ENCODE data around the gene S100A1. TPM values are rescaled to one million over a fixed set of nuclear protein-coding genes. Genes with fewer than 3 reads are reported as not detected.

S100A1 gene
- total RNA-seq, 1 experiment from 2014 or later = 1.3 TPM

DNA sequence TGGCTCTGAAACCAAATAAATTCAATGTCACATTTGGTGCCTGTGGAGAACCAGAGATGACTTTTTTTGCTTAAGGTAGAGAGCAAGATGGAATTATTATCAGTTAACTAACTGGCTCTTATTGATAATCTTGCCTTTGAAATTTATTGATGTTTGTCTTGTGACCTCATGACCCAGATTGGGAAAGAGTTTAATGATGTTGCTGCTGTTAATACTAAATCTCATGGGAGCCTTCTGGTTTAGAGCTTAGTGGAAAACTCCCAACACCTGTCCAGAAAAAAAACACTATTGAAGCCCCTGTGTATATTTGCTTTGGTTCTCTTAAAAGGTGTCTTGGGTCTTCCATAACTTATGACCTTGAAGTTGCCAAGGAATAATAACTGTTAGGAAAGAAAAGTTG lies 15.6 kb downstream of the S100A1 start:
- Mint-ChIP-seq H3K36me3 (peaks cover 66% of the 10 kb centered on the region), H3K4me3 (no peak overlapping the region)

GRCh38 chr1:153646672-153647345 lies 18.6 kb downstream of the S100A1 start:
- no peak overlapping the region for H3K4me3 Mint-ChIP-seq
- H3K4me1 Mint-ChIP-seq = peaks cover 8% of the 10 kb centered on the region
- ChIA-PET CTCF (interaction anchor here (0.8 to 2.2 kb wide), 6 partner anchors 13 to 293 kb away, joined by 3 to 7 read pairs (median 4); partner anchors contain the start of gene CHTOP), POLR2A (interaction anchor here (1.0 to 3.4 kb wide), 2 partner anchors 13 kb away, joined by 5 to 14 read pairs; partner anchors contain the start of gene CHTOP)
- DNase-seq (ENCODE audit: low spot score) (no peak), ATAC-seq (no peak)
- no peaks in the 10 kb centered on the region for H3K27me3 Mint-ChIP-seq (ENCODE audit: low read depth)
- peak overlapping the region; percentile 94 for H3K27ac Mint-ChIP-seq
- H3K9me3 Mint-ChIP-seq = no peaks in the 10 kb centered on the region
- peaks cover 42% of the 10 kb centered on the region for H3K36me3 Mint-ChIP-seq
- TF ChIP-seq MYBL2 (CRISPR knock-in tag; IDR thresholded peaks at IDR 0.05) (no peak), ESRRA (CRISPR knock-in tag; IDR thresholded peaks at IDR 0.05; ENCODE audit: borderline replicate concordance) (no peak), ATF6 (CRISPR knock-in tag; IDR thresholded peaks at IDR 0.05) (no peak), SOX15 (CRISPR knock-in tag; IDR thresholded peaks at IDR 0.05) (no peak), ETV6 (CRISPR knock-in tag; IDR thresholded peaks at IDR 0.05) (no peak), ZNF281 (CRISPR knock-in tag; IDR thresholded peaks at IDR 0.05) (no peak), HMGA2 (CRISPR knock-in tag; IDR thresholded peaks at IDR 0.05) (no peak), EMX1 (CRISPR knock-in tag; IDR thresholded peaks at IDR 0.05) (no peak)
- TF ChIP-seq, protein P1, sequence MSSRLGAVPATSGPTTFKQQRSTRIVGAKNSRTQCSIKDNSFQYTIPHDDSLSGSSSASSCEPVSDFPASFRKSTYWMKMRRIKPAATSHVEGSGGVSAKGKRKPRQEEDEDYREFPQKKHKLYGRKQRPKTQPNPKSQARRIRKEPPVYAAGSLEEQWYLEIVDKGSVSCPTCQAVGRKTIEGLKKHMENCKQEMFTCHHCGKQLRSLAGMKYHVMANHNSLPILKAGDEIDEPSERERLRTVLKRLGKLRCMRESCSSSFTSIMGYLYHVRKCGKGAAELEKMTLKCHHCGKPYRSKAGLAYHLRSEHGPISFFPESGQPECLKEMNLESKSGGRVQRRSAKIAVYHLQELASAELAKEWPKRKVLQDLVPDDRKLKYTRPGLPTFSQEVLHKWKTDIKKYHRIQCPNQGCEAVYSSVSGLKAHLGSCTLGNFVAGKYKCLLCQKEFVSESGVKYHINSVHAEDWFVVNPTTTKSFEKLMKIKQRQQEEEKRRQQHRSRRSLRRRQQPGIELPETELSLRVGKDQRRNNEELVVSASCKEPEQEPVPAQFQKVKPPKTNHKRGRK (CRISPR knock-in tag; IDR thresholded peaks at IDR 0.05; ENCODE audit: borderline replicate concordance) = no peak

More for the DNA sequence above, 15.6 kb downstream of the S100A1 start:
- POLR2A ChIA-PET = interaction anchor here (1.1 to 2.4 kb wide), 2 partner anchors 8 to 10 kb away, joined by 3 to 9 read pairs; partner anchors contain the start of gene CHTOP
- ATAC-seq (no peak), DNase-seq (ENCODE audit: low spot score) (no peak)
- no peaks in the 10 kb centered on the region for H3K27me3 Mint-ChIP-seq (ENCODE audit: low read depth)
- H3K4me1 Mint-ChIP-seq = peaks cover 8% of the 10 kb centered on the region
- CTCF ChIA-PET = interaction anchor here (1.1 to 2.2 kb wide), 5 partner anchors 10 to 133 kb away, joined by 3 to 11 read pairs (median 5); partner anchors contain the start of genes CHTOP, NPR1 and S100A13
- no peaks in the 10 kb centered on the region for H3K9me3 Mint-ChIP-seq
- no peak for TF ChIP-seq TEAD4 (CRISPR knock-in tag; IDR thresholded peaks at IDR 0.05)
- no peak for TF ChIP-seq ZNF396 (CRISPR knock-in tag; IDR thresholded peaks at IDR 0.05; ENCODE audit: borderline replicate concordance)
- TF ChIP-seq USF2 (CRISPR knock-in tag; IDR thresholded peaks at IDR 0.05) = no peak
- no peak for TF ChIP-seq GABPB1 (CRISPR knock-in tag; IDR thresholded peaks at IDR 0.05)
- TF ChIP-seq CBFB (CRISPR knock-in tag; IDR thresholded peaks at IDR 0.05; ENCODE audit: low read depth) = no peak
- no peak for TF ChIP-seq MXD4 (CRISPR knock-in tag; IDR thresholded peaks at IDR 0.05; ENCODE audit: borderline replicate concordance)
- no peak for TF ChIP-seq ZNF532 (CRISPR knock-in tag; IDR thresholded peaks at IDR 0.05; ENCODE audit: borderline replicate concordance)
- no peak for TF ChIP-seq FOXJ3 (CRISPR knock-in tag; IDR thresholded peaks at IDR 0.05; ENCODE audit: borderline replicate concordance)
- no peak for TF ChIP-seq JAZF1 (CRISPR knock-in tag; IDR thresholded peaks at IDR 0.05)
- TF ChIP-seq, protein P2, sequence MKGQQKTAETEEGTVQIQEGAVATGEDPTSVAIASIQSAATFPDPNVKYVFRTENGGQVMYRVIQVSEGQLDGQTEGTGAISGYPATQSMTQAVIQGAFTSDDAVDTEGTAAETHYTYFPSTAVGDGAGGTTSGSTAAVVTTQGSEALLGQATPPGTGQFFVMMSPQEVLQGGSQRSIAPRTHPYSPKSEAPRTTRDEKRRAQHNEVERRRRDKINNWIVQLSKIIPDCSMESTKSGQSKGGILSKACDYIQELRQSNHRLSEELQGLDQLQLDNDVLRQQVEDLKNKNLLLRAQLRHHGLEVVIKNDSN (CRISPR knock-in tag; IDR thresholded peaks at IDR 0.05) = no peak
- no peak for TF ChIP-seq FOXK1 (CRISPR knock-in tag; IDR thresholded peaks at IDR 0.05)
- no peak for TF ChIP-seq CREM (CRISPR knock-in tag; IDR thresholded peaks at IDR 0.05)
- TF ChIP-seq PRRX2 (CRISPR knock-in tag; IDR thresholded peaks at IDR 0.05) = no peak
- no peak for TF ChIP-seq ZNF423 (CRISPR knock-in tag; IDR thresholded peaks at IDR 0.05)
- no peak for TF ChIP-seq ZBTB21 (CRISPR knock-in tag; IDR thresholded peaks at IDR 0.05; ENCODE audit: borderline replicate concordance)
- no peak overlapping the region for H3K27ac Mint-ChIP-seq
